Measurements from ENCODE around the gene MEF2D.

The MEF2D gene

DNA sequence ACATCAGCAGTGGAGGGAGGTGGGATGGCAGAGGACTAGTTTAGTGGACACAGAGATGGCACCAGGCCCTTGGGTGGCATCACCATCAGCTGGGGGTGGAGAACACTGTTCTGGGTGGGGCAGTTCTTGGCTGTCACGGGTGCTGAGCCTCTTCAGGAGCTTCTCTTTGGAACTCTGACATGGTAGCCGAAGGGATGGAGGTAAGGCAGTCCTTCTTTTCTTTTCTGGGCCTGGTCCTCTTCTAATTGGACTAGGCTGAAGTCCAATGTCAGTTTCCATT is 8.3 kb upstream of the MEF2D start:
- DNase-seq (ENCODE audit: low read depth): no peak
- H3K4me3 ChIP-seq (replicated peaks; ENCODE audit: low read depth, low read length): no peak overlapping the region
- TF ChIP-seq, protein P1, sequence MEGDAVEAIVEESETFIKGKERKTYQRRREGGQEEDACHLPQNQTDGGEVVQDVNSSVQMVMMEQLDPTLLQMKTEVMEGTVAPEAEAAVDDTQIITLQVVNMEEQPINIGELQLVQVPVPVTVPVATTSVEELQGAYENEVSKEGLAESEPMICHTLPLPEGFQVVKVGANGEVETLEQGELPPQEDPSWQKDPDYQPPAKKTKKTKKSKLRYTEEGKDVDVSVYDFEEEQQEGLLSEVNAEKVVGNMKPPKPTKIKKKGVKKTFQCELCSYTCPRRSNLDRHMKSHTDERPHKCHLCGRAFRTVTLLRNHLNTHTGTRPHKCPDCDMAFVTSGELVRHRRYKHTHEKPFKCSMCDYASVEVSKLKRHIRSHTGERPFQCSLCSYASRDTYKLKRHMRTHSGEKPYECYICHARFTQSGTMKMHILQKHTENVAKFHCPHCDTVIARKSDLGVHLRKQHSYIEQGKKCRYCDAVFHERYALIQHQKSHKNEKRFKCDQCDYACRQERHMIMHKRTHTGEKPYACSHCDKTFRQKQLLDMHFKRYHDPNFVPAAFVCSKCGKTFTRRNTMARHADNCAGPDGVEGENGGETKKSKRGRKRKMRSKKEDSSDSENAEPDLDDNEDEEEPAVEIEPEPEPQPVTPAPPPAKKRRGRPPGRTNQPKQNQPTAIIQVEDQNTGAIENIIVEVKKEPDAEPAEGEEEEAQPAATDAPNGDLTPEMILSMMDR (IDR thresholded peaks at IDR 0.05; ENCODE audit: low read length, missing control alignments): no peak

DNA sequence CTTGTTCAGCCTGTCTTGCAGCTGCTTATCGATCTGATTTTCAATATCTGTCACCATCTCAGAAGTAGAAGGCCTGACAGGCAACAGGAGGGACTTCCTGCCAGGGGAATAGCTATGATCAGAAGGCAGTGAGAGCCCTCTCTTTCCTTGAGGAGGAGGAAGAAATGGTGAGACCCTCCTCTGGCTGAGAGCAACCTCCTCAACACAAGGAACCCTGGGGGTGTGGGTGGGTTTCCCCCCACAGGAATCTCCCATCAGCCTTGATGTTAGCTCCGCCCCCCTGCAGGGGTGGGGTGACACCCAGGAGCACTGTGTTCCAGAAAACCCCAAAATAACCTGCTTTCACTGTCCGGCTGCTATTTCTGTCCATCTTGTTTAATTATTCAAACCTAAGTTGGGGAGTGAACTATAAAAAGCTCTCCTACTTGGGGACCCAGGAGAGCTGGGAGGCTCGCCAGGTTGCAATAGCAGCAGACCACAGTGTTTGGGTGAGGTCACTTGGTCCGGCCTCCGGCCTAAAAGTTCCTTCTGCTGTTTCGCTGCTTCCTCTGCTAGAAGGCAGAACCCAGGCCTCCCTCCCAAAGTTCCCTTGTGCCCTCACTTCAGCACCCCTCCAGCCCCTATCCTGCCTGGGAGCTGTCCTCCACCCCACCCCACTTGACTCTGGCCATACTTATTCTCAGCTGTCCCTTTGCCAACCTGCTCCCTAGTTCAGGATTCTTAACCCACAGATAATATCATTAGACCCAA is 7.8 kb upstream of the MEF2D start:
- DNase-seq (ENCODE audit: low read depth): no peak
- no peak overlapping the region for H3K4me3 ChIP-seq (replicated peaks; ENCODE audit: low read depth, low read length)
- TF ChIP-seq, protein P1 (IDR thresholded peaks at IDR 0.05; ENCODE audit: low read length, missing control alignments): no peak

DNA sequence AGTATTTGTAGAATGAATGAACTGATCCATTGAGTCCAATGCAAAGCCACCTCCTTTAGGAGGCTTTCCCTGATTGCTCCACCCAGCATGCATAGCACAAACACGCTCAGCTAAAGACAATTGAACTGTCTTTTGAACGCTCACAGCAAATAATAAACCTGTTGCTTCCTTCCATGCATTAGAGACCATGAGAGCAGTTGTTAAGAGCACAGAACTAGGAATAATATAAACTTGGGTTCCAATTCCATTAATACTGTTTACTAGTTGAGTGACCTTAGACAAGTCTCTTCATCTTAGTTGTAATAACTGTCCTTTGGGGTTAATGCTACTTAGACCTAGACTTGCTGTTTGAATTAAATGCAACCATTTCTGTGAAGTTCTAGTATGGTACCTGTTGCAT is 5.9 kb upstream of the MEF2D start:
- no peak for DNase-seq (ENCODE audit: low read depth)
- H3K4me3 ChIP-seq (replicated peaks; ENCODE audit: low read depth, low read length): no peak overlapping the region
- TF ChIP-seq, protein P1 (IDR thresholded peaks at IDR 0.05; ENCODE audit: low read length, missing control alignments): no peak

DNA sequence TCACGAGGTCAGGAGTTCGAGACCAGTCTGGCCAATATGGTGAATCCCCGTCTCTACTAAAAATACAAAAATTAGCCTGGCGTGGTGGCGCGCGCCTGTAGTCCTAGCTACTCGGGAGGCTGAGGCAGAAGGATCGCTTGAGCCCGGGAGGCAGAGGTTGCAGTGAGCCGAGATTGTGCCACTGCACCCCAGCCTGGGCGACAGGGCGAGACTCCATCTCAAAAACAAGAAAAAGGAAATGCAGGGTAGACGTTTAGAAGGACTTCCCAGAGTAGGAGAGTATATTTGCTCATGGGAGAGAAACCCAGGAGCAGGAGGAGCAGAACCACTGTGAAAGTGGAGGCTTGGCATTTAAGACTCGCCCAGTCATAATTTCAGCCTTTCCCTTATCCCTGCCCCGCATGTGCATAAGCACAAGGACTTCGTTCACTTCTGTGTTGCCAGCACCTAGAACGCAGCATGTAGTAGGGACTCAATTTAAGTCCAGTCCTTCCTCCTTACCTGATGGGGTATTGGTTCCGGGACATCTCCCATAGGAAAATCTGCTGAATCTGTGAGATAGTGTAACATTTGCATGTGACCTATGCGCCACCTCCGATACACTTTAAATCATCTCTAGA is 5.2 kb upstream of the MEF2D start:
- H3K4me3 ChIP-seq (replicated peaks; ENCODE audit: low read depth, low read length): no peak overlapping the region
- TF ChIP-seq, protein P1 (IDR thresholded peaks at IDR 0.05; ENCODE audit: low read length, missing control alignments): no peak
- DNase-seq (ENCODE audit: low read depth): no peak

DNA sequence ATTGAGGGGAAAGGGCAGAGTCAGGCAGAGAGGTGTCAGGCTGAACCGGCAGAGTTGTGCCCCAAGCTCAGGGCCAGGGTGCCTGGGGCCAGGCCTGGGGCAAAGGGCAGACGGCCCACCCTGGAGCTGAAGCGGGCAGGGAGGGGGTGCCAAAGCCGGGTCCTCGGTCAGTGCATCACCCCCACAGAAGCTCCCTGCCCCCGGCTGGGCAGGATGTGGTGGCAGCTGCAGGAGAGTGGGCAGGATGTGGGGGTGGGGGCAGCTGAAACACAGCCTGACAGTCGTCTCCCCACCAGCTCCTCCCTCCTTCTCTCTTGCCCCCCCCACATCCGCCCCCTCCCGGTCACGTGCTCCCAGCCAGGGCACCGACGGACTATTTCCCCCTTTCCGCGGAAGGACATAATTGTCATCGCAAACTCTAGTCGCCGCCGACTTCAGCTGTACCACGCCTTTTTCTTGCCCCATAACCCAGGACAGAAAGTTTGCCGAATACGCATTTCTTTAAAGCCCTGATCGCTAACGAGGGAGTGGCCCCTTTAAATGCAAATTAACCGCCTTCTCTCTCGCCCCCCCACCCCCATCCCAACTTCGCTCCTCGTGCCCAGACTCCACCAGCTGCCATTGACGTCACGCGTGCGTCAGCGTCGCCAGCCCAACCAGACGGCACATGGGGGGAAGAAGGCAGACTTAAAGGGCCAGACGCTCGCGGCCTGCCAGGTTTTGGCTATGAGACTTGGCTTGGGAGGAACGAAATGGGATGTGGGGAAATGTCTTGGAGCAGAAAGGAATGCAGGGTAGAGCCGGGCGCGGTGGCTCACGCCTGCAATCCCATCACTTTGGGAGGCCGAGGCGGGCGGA is 4.5 kb upstream of the MEF2D start:
- TF ChIP-seq, protein P1 (IDR thresholded peaks at IDR 0.05; ENCODE audit: low read length, missing control alignments): no peak
- H3K4me3 ChIP-seq (replicated peaks; ENCODE audit: low read depth, low read length): peak overlapping the region; percentile 44
- peak; percentile 100 for DNase-seq (ENCODE audit: low read depth)

DNA sequence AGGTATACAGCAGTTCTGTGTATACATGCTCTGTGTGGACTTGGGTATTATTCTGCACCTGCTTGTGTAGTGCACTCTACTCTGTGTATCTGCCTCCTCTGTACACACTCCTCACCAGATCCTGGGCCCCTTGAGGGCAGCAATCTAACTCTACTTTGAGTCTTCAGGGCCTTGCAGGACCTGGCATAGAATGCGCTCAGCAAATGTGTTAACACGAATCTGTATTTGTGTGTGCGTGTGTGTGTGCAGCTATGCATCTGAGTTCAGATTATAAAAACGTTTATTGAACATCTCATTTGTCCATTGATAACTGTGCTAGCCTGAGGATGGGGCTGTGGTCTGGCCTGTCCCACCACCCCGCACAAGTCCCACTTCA is 3.9 kb upstream of the MEF2D start:
- peak overlapping the region; percentile 44 for H3K4me3 ChIP-seq (replicated peaks; ENCODE audit: low read depth, low read length)
- peak; percentile 27 for DNase-seq (ENCODE audit: low read depth)
- TF ChIP-seq, protein P1 (IDR thresholded peaks at IDR 0.05; ENCODE audit: low read length, missing control alignments): no peak

Measured in fibroblast of pulmonary artery (primary cell).